Measurements from ENCODE around the gene ATG10.

ATG10 gene

DNA sequence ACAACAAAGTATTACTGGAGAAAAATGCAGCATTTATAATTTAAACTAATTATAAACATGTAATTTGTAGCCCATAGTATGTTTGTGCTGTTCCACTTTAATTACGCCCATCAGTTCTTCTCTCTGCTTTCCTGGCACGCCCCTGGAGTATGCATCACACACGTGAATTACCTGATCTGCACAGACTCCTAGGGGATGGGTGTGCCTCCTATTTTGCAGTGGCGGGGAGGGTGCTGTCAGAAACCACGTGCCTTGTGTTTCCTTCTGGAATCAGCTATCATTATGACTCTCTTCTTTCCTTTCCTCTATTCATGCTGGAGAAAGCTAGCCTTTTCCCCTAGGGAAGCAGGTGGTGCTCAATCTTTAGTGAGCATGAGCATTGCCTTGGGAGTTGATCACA, 263.1 kb downstream of the ATG10 start:
- H3K27ac ChIP-seq = no peak overlapping the region
- TF ChIP-seq, protein P1, sequence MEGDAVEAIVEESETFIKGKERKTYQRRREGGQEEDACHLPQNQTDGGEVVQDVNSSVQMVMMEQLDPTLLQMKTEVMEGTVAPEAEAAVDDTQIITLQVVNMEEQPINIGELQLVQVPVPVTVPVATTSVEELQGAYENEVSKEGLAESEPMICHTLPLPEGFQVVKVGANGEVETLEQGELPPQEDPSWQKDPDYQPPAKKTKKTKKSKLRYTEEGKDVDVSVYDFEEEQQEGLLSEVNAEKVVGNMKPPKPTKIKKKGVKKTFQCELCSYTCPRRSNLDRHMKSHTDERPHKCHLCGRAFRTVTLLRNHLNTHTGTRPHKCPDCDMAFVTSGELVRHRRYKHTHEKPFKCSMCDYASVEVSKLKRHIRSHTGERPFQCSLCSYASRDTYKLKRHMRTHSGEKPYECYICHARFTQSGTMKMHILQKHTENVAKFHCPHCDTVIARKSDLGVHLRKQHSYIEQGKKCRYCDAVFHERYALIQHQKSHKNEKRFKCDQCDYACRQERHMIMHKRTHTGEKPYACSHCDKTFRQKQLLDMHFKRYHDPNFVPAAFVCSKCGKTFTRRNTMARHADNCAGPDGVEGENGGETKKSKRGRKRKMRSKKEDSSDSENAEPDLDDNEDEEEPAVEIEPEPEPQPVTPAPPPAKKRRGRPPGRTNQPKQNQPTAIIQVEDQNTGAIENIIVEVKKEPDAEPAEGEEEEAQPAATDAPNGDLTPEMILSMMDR (IDR thresholded peaks at IDR 0.05) = no peak
- no peak for TF ChIP-seq ZFX (IDR thresholded peaks at IDR 0.05; ENCODE audit: borderline replicate concordance)

DNA sequence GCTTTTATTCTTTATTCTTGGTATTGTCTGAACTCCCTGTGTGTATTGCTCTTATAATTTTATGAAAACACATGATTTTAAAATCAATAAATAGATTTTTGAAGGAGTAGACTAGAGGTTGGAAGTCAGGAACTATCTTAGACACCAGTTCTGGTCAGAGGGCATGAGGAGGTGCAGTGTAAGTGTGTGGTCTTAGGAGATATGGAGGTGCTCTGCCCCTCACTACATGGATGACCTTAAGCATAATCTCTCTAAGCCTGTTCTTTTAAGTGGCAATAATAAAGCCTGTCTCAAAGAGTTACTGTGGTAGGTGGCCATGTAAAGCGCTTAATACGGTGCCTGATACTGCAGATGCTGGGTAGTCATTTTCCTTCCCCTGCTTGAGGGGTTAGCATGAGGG, 272.3 kb downstream of the ATG10 start:
- TF ChIP-seq ZFX (IDR thresholded peaks at IDR 0.05; ENCODE audit: borderline replicate concordance) = no peak
- TF ChIP-seq, protein P1 (IDR thresholded peaks at IDR 0.05) = no peak
- no peak overlapping the region for H3K27ac ChIP-seq

DNA sequence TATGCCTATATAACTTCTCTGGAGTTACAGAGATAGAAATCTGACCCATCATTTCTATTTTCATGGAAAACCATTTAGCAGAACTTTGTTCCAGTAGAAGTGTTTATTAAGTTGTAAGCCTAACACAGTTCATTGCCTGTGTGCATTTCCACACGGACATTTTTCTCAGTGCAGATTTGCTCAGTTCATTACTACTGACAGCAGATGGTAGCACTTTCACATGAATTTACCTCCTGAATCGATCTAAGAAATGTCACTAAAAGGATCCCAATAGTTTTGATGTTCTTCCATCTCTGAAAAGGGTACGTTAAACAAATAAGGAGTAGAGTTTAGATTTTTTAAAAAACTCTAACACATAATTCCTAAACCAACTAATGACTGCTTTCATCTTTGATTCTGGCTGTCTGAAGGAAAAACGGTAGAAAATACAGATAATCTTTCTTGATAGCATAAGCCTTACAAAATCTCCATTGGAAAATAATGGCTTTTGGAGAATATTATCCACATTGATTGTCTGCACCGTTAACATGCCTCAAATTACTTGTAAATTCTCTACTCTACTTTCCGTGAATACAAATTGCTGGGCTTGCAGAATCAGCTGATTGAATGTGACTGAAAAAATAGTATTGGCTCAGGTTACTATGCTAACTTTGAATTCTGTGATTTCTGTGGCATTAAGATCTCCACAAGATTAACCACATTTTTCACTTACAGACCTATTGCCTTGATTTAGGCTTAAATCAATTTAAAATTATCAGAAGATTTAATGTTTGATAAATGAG, 273.2 kb downstream of the ATG10 start:
- TF ChIP-seq ZFX (IDR thresholded peaks at IDR 0.05; ENCODE audit: borderline replicate concordance) = no peak
- TF ChIP-seq, protein P1 (IDR thresholded peaks at IDR 0.05) = no peak

DNA sequence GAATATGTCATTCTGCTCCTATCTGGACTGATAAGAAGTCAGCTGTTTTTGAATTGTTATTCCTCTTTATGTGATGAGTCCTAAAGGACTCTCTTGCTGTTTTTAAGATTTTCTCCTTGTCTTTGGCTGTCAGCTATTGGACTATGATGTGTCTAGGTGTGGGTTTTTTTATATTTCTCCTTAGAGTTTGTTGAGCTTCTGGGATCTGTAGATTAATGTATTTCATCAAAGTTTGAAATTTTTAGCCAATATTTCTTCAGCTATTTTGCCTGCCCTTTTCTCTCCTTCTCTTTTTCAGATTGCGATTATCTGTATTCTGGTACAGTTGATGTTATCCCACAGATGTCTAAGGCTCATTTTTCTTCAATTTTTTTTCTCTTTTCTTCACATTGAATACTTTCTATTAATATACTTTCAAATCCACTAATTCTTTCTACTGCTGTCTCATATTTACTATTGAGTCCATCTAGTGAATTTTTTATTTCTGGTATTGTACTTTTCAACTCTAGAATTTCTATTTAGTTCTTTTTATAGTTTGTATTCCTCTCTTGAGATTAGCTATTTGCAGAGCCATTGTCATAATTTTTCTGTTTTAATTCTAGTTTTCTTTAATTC, 275.2 kb downstream of the ATG10 start:
- H3K27ac ChIP-seq = no peak overlapping the region
- TF ChIP-seq ZFX (IDR thresholded peaks at IDR 0.05; ENCODE audit: borderline replicate concordance) = no peak
- TF ChIP-seq, protein P1 (IDR thresholded peaks at IDR 0.05) = no peak

More for the DNA sequence above, 273.2 kb downstream of the ATG10 start:
- no peak overlapping the region for H3K27ac ChIP-seq

DNA sequence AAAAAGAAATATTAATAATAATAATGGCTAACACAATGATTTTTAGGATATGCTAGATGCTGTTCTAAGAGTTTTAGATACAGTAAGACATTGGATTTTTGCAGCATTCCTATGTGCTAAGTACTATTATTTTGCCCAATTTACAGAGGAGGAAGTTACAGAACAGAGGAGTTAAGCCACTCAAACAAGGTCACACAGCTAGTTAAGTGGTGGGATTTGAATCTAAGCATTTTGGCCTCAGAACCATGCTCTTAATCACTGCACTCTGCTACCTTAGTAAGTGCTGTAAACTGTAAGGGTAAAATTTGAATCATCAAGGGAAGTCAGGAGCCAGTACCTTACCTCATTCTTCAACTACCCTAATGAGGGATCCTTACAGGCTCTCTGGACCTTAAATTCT, 280.9 kb downstream of the ATG10 start:
- no peak for TF ChIP-seq ZFX (IDR thresholded peaks at IDR 0.05; ENCODE audit: borderline replicate concordance)
- TF ChIP-seq, protein P1 (IDR thresholded peaks at IDR 0.05) = no peak

DNA sequence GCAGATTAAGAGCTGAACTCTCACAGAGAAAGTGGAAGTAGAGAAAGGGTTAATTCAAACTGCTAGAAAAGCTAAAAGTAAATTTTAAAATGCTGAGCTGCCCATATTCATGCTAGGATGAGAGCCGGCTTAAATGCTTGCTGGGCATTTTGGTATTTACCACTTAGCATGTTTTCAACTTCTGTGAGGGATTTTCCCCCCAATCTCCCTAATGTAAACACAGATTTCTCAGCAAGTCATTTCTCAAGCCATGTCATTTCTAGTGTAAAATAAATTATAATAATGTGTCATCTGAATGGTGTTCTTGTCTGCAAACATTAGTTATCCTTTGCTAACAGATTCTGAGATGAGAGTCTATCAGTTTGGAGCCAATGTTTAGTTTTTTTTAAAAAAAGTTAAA, 284.0 kb downstream of the ATG10 start:
- TF ChIP-seq ZFX (IDR thresholded peaks at IDR 0.05; ENCODE audit: borderline replicate concordance) = no peak
- TF ChIP-seq, protein P1 (IDR thresholded peaks at IDR 0.05) = no peak
- no peak overlapping the region for H3K27ac ChIP-seq

More for the DNA sequence above, 280.9 kb downstream of the ATG10 start:
- no peak overlapping the region for H3K27ac ChIP-seq

DNA sequence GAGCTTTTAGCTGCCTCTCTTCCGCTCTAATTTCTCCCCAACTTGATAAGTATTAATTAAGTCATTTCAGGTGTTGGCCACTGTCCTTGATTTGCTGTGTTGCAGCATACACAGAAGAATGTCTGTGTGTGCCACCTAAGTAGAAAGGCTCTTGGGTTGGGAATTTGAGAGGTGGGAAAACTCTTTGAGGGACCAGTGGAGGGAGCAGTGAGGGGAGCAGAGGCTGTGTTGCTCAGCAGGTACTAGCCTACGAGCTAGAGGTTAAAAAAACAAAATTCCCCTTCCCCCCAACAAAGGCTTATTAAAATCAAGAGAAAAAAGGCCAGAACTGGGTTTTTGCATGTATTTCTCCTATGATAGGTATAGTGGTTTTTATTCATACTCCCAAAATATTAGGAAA, 285.4 kb downstream of the ATG10 start:
- no peak for TF ChIP-seq ZFX (IDR thresholded peaks at IDR 0.05; ENCODE audit: borderline replicate concordance)
- TF ChIP-seq, protein P1 (IDR thresholded peaks at IDR 0.05) = no peak
- no peak overlapping the region for H3K27ac ChIP-seq

Measured in 22Rv1 (cell line).